HG02943 (cell line): ENCODE data around the gene SLC34A1.

Experiments used
- ATAC-seq: cut with Tn5 transposase; IDR thresholded peaks from one replicate; pipeline ENCODE4 v1.9.1; 2021; ENCODE audit warnings: mild to moderate bottlenecking, low read depth, moderate library complexity; ENCODE audit not compliant: unreplicated experiment

SLC34A1 gene

DNA sequence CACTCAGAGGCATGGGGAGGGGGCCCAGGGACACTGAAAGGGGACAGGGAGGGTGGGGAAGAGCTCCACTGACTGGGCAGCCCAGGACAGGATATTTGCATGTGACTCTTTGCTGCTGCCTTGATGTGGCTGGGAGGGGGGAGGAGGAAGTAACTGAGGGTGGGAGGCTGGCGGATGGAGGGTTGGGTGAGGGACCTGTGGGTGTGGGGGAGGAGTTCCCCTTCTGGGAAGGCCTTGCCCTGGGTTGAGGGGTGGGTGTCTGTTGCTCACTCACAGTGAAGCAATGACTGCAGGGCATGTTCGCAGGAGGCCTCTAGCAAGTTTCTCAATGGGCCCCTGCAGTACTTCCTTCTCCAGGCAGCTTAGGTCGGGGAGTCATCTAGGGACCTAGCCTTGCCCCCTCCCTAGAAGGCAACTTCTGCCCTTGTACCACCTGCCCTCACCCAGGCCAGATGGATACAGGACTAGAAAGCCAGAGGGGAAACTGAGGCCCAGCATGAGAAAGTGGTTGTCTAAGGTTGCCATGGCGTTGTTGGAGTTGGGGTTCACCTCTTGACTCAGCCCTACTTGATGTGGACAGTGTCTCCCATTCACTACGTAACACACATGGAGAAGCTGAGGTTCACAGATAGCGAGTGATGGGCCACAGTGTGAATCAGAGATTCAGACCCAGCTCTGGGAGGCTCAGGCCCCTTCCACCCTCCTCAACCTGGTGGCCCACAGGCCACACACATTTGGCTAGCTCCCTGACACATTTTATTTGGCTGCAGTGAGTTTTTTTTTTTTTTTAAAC lies 45.2 kb downstream of the SLC34A1 start:
- no peak for ATAC-seq

GRCh38 chr5:177430140-177430951 lies 46.1 kb downstream of the SLC34A1 start:
- ATAC-seq: no peak

DNA sequence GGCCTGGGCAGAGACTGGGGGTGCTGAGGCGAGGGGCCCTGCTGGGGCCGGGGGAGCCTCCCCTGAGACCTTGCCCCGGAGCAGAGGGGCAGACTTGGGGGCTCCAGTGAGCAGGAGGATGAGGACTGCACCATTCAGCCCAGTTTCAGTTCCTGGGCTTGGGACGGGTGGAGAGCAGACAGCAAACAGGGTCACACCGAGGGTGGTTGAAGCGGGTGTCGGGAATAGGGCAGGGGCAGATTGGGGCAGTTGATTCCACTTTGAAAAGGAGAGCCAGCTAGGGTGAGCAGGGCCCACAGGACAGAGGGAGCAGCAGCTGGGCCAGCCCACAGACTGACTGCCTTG lies 46.7 kb downstream of the SLC34A1 start:
- peak; percentile 0 for ATAC-seq

- ATAC-seq: peak; percentile 46
These were observed 47.3 kb downstream of the SLC34A1 start for GRCh38 chr5:177431317-177432142.

GRCh38 chr5:177432143-177432838 lies 48.1 kb downstream of the SLC34A1 start:
- no peak for ATAC-seq

DNA sequence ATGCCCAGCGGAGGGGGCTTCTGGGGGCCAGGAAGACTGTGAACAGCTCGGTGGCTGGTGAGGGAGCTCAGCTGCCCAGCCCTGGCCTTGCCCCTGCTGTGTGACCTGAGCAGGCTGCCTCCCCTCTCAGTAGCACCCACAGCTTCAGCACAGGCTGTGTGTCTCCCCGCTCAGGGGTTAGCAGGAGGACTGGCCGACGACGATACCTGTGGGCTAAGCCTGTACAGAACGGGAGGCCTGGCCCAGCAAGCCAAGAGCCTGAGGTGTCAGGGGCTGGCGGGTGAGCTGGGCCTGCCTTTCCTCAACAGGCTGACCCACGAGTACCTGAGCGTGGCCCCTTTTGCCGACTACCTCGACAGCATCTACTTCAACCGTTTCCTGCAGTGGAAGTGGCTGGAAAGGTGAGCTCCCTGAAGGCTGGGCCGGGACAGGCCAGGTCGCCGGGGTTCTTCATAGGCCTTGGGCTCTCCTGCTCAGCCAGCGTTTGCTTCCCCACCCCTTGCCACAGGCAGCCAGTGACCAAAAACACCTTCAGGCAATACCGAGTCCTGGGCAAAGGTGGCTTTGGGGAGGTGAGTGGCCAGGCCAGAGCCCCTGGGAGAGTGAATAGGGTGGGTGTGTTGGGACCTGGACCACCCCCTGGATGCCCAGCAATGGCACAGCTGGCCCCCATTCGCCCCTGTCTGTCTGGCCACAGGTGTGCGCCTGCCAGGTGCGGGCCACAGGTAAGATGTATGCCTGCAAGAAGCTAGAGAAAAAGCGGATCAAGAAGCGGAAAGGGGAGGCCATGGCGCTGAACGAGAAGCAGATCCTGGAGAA lies 48.8 kb downstream of the SLC34A1 start:
- no peak for ATAC-seq

- ATAC-seq: no peak
These were observed 49.5 kb downstream of the SLC34A1 start for GRCh38 chr5:177433658-177434217.

DNA sequence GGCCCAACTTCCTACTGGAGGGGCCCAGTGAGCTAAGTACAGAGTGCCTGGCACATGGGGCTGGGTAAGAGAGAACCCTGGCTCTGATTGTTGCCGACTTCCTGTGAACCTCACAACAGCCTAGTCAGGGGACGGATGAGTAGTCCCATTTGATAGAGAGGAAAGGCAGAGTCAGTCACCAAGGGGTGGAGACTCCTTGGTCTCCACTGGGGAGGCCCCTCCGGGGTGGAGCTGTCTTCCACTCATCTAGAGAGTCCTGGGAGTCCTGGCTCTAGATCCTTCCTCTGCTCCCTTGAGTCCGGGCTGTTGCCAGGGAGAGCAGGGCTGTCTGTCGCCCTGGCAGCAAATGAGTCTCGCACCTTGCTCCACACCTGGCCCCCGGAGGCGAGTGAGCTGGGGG lies 50.2 kb downstream of the SLC34A1 start:
- ATAC-seq: no peak

GRCh38 chr5:177434942-177435738 lies 50.9 kb downstream of the SLC34A1 start:
- ATAC-seq: no peak

DNA sequence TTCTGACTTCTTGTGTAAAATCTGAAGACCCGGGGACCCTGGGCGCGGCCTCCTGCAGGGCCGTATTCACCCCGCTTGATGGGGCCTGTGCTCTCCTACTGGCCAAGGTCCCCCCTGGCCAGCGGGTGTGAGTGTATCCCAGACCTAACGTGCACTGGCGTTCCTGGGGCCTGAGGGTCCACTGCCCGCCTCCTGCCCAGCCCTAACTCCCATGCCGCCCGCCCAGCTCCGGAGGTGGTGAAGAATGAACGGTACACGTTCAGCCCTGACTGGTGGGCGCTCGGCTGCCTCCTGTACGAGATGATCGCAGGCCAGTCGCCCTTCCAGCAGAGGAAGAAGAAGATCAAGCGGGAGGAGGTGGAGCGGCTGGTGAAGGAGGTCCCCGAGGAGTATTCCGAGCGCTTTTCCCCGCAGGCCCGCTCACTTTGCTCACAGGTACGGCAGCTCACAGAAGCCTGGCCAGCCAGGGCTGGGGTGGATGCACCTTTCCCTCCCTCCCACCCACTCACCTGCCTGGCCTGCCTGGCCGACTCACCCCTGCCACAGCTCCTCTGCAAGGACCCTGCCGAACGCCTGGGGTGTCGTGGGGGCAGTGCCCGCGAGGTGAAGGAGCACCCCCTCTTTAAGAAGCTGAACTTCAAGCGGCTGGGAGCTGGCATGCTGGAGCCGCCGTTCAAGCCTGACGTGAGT lies 51.8 kb downstream of the SLC34A1 start:
- no peak for ATAC-seq

DNA sequence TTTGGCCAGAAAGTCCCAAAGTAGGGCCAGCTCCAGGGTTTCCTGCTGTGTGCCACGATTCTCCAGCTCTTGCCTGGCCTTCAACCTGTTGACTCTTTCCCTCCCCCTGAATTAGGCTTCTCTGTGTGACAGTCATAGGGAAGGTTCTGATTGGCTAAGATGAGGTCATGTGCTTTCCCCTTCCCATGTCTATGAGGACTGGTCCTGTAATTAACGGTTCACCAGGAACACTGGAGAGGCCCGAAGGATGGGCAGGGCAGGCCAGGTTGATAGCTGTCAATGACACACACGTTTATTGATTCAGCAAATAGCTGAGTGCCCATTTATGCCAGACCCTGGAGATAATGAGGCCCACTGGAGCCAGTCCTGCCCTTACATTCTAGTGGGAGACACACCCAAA lies 53.4 kb downstream of the SLC34A1 start:
- no peak for ATAC-seq

DNA sequence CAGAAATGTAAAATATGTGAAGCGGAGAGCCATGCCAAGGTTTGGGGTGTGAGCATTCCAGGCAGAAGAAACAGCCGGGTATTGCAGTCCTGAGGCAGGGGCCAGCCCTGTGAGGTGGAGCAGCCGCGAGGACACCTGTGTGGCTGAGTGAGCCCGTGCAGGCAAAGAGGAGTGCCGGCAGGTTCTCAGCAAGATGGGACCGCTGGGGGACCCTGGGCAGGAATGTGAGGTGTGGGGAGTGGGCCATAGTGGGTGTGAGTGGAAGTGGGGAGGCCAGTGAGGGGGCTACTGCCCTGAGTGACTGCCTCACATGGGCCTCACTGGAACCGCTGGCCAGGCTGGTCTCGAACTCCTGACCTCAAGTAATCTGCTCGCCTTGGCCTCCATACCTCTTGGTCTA lies 54.2 kb downstream of the SLC34A1 start:
- no peak for ATAC-seq

DNA sequence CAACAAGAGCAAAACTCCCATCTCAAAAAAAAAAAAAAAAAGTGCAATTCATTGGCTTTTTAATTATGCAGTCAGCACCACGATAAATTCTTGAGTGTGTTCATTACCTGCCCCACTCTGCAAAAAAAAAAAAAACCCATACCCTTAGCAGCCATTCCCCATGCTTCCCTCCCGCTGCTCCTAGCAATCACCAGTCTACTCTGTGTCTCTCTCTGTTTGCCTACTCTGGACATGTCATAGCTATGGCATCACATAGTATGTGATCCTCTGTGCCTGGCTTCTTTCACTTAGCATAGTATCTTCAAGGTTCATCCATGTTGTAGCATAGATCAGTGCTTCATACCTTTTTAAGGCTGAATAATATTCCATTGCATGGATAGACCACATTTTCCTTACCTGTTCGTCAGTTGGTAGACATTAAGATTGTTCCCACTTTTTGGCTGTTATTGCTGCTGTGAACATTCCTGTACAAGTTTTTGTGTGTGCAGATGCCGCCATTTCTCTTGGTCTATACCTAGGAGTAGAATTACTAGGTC lies 55.4 kb downstream of the SLC34A1 start:
- no peak for ATAC-seq

- ATAC-seq: no peak
These were observed 56.2 kb downstream of the SLC34A1 start for GRCh38 chr5:177440211-177440989.

- ATAC-seq: no peak
These were observed 57.0 kb downstream of the SLC34A1 start for GRCh38 chr5:177440990-177441780.
